Hepatocyte (in vitro differentiated cells): ENCODE results near the gene FMN1. TPM values are rescaled to one million over a fixed set of nuclear protein-coding genes. Genes with fewer than 3 reads are reported as not detected.

ENCODE experiments used
- DNase-seq: peaks from one replicate; pipeline ENCODE4 v3.0.0-alpha.2; 2016; ENCODE audit warnings: low spot score
- H2AFZ ChIP-seq: fragments of 200-600 bp; sonication (generic); 2 replicates; pipeline ENCODE4 v1.6.0; 2016; ENCODE audit warnings: antibody characterized with exemption, mild to moderate bottlenecking
- H3K27ac ChIP-seq: fragments of 200-600 bp; sonication (generic); 2 replicates; pipeline ENCODE4 v1.5.1; 2016; ENCODE audit warnings: mild to moderate bottlenecking
- H3K27me3 ChIP-seq: fragments of 200-600 bp; sonication (generic); 2 replicates; pipeline ENCODE4 v1.6.1; 2016
- H3K36me3 ChIP-seq: fragments of 200-600 bp; sonication (generic); replicated peaks from 2 replicates; pipeline ENCODE4 v1.5.1; 2016; ENCODE audit warnings: low read depth; ENCODE audit not compliant: insufficient read depth
- H3K4me1 ChIP-seq: fragments of 200-600 bp; sonication (generic); 2 replicates; pipeline ENCODE4 v1.5.1; 2016; ENCODE audit warnings: mild to moderate bottlenecking, moderate library complexity; ENCODE audit not compliant: insufficient read depth
- H3K4me2 ChIP-seq: fragments of 200-600 bp; sonication (generic); 2 replicates; pipeline ENCODE4 v1.6.0; 2016
- H3K4me3 ChIP-seq: fragments of 200-600 bp; sonication (generic); 2 replicates; pipeline ENCODE4 v1.5.1; 2016; ENCODE audit warnings: mild to moderate bottlenecking
- H3K79me2 ChIP-seq: fragments of 200-600 bp; sonication (generic); 2 replicates; pipeline ENCODE4 v1.6.0; 2017; ENCODE audit warnings: mild to moderate bottlenecking
- H3K9me2 ChIP-seq: fragments of 200-600 bp; sonication (generic); replicated peaks from 2 replicates; pipeline ENCODE4 v1.6.0; 2017; ENCODE audit warnings: mild to moderate bottlenecking; ENCODE audit not compliant: insufficient read depth
- H3K9me3 ChIP-seq: fragments of 200-600 bp; sonication (generic); 2 replicates; pipeline ENCODE4 v1.5.1; 2016; ENCODE audit warnings: low read depth, mild to moderate bottlenecking
- H4K20me1 ChIP-seq: fragments of 200-600 bp; sonication (generic); 2 replicates; pipeline ENCODE4 v1.6.0; 2016; ENCODE audit warnings: mild to moderate bottlenecking; ENCODE audit not compliant: insufficient read depth, poor library complexity, severe bottlenecking
- CTCF ChIP-seq: fragments of 200-600 bp; sonication (generic); IDR thresholded peaks from 2 replicates; pipeline ENCODE4 v1.5.1; 2016; ENCODE audit warnings: antibody characterized with exemption, mild to moderate bottlenecking; ENCODE audit not compliant: poor library complexity
- EZH2 ChIP-seq: fragments of 200-600 bp; sonication (generic); IDR thresholded peaks from 2 replicates; pipeline ENCODE4 v1.6.1; 2016; ENCODE audit warnings: antibody characterized with exemption, mild to moderate bottlenecking, borderline replicate concordance
- EZH2phosphoT487 ChIP-seq: fragments of 200-600 bp; sonication (generic); IDR thresholded peaks from one replicate; pipeline ENCODE4 v1.6.1; 2018; ENCODE audit warnings: antibody characterized with exemption, mild to moderate bottlenecking, low read depth, moderate library complexity; ENCODE audit not compliant: unreplicated experiment, severe bottlenecking
- WGBS: methylation state at CpG from one replicate; pipeline ENCODE4 v1.1.6; 2016; ENCODE audit warnings: low lambda C conversion rate; ENCODE audit errors: missing lambda C conversion rate; 5-methylcytosine and 5-hydroxymethylcytosine counted together
- polyA plus RNA-seq: library from polyadenylated mRNA; unstranded; fragments of >200 nt; fragmentation: Nextera tagmentation; extraction: Ambion mirVana; gene quantifications from 2 replicates; pipeline ENCODE4 v1.2.1, GENCODE V29; 2016
- total RNA-seq: library from RNA; depleted of rRNA; stranded (reverse); fragments of >200 nt; gene quantifications from 2 replicates; pipeline ENCODE4 v1.2.3, GENCODE V29; 2014

The FMN1 gene
- total and polyA plus RNA-seq, 2 experiments from 2014 or later = 0.07 to 0.70 TPM

GRCh38 chr15:32918547-32918946 lies 276.0 kb downstream of the FMN1 start:
- H3K4me1 ChIP-seq = no peaks in the 10 kb centered on the region
- no peaks in the 10 kb centered on the region for H3K9me2 ChIP-seq
- no peak overlapping the region for H2AFZ ChIP-seq
- H4K20me1 ChIP-seq = no peaks in the 10 kb centered on the region
- no peaks in the 10 kb centered on the region for H3K36me3 ChIP-seq
- no peak for DNase-seq
- H3K79me2 ChIP-seq = no peaks in the 10 kb centered on the region
- no peak overlapping the region for H3K4me2 ChIP-seq
- no peaks in the 10 kb centered on the region for H3K9me3 ChIP-seq
- H3K4me3 ChIP-seq = no peak overlapping the region
- 48% methylated on average over 4 of the region's 4 CpGs for WGBS
- H3K27ac ChIP-seq = no peak overlapping the region
- no peak for TF ChIP-seq EZH2phosphoT487
- no peak for TF ChIP-seq EZH2
- no peak for TF ChIP-seq CTCF
- peaks cover 6% of the 10 kb centered on the region for H3K27me3 ChIP-seq

- Histone ChIP-seq H3K9me2 (no peaks in the 10 kb centered on the region), H3K79me2 (no peaks in the 10 kb centered on the region), H4K20me1 (no peaks in the 10 kb centered on the region), H3K36me3 (no peaks in the 10 kb centered on the region), H3K27ac (no peak overlapping the region), H3K27me3 (no peaks in the 10 kb centered on the region), H3K4me1 (no peaks in the 10 kb centered on the region), H2AFZ (no peak overlapping the region), H3K4me3 (no peak overlapping the region), H3K4me2 (no peak overlapping the region), H3K9me3 (no peaks in the 10 kb centered on the region)
- 86% methylated on average over 3 of the region's 3 CpGs for WGBS
- no peak for DNase-seq
- TF ChIP-seq EZH2 = no peak
- no peak for TF ChIP-seq EZH2phosphoT487
- no peak for TF ChIP-seq CTCF
These were observed 283.7 kb downstream of the FMN1 start for GRCh38 chr15:32910839-32911238.

- Histone ChIP-seq H3K4me3 (no peak overlapping the region), H3K27ac (no peak overlapping the region), H4K20me1 (no peaks in the 10 kb centered on the region), H3K27me3 (no peaks in the 10 kb centered on the region), H3K4me2 (no peak overlapping the region), H2AFZ (no peak overlapping the region), H3K4me1 (no peaks in the 10 kb centered on the region), H3K9me3 (no peaks in the 10 kb centered on the region), H3K79me2 (no peaks in the 10 kb centered on the region), H3K36me3 (no peaks in the 10 kb centered on the region), H3K9me2 (no peaks in the 10 kb centered on the region)
- no peak for TF ChIP-seq CTCF
- TF ChIP-seq EZH2phosphoT487 = no peak
- TF ChIP-seq EZH2 = no peak
- WGBS = 97% methylated on average over 2 of the region's 2 CpGs
- DNase-seq = no peak
These were observed 285.1 kb downstream of the FMN1 start for GRCh38 chr15:32909431-32909830.

- Histone ChIP-seq H4K20me1 (no peaks in the 10 kb centered on the region), H3K79me2 (no peaks in the 10 kb centered on the region), H3K27ac (no peak overlapping the region), H3K4me3 (no peak overlapping the region), H3K4me1 (no peaks in the 10 kb centered on the region), H3K9me2 (no peaks in the 10 kb centered on the region), H3K36me3 (no peaks in the 10 kb centered on the region), H2AFZ (no peak overlapping the region), H3K9me3 (no peaks in the 10 kb centered on the region), H3K27me3 (no peaks in the 10 kb centered on the region), H3K4me2 (no peak overlapping the region)
- WGBS = 89% methylated on average over 4 of the region's 4 CpGs
- TF ChIP-seq EZH2phosphoT487 (no peak), CTCF (no peak), EZH2 (no peak)
- DNase-seq = no peak
These were observed 285.6 kb downstream of the FMN1 start for GRCh38 chr15:32908872-32909271.
